DND-41 (cell line): Measurements from ENCODE around the gene C1orf74.

Source experiments
- ATAC-seq: fragments of 200-7000 bp; cut with Tn5 transposase; 3 replicates; pipeline ENCODE4 v1.9.1; 2021; ENCODE audit warnings: low read depth; ENCODE audit not compliant: insufficient read depth
- DNase-seq: peaks from one replicate; pipeline ENCODE4 v3.0.0-alpha.2; 2020
- H2AFZ ChIP-seq: 2 replicates; pipeline ENCODE4 v1.6.0; 2012; ENCODE audit warnings: low read depth, low read length
- H3K27ac ChIP-seq: 2 replicates; pipeline ENCODE4 v1.5.1; 2012; ENCODE audit warnings: low read length, inconsistent platforms
- H3K27me3 ChIP-seq: fragments of 200-600 bp; sonication (generic); 2 replicates; pipeline ENCODE4 v1.6.0; 2012; ENCODE audit warnings: low read length, mild to moderate bottlenecking, inconsistent platforms; ENCODE audit not compliant: insufficient read depth, poor library complexity
- H3K36me3 ChIP-seq: 2 replicates; pipeline ENCODE4 v1.5.1; 2012; ENCODE audit warnings: low read length, inconsistent platforms; ENCODE audit not compliant: insufficient read depth
- H3K4me1 ChIP-seq: 2 replicates; pipeline ENCODE4 v1.5.1; 2012; ENCODE audit warnings: mild to moderate bottlenecking, low read length; ENCODE audit not compliant: insufficient read depth
- H3K4me2 ChIP-seq: 2 replicates; pipeline ENCODE4 v1.6.0; 2012; ENCODE audit warnings: mild to moderate bottlenecking, moderate library complexity, low read length, inconsistent platforms; ENCODE audit not compliant: insufficient read depth
- H3K4me3 ChIP-seq, 2 experiments: fragments of 200-600 bp in 1 of 2; shearing (Covaris generic) in 1 of 2; 2 replicates each; pipeline ENCODE4 v1.5.1; 2012 to 2016; ENCODE audit warnings: inconsistent platforms in 2 of 2, low read length in 2 of 2, mild to moderate bottlenecking in 2 of 2, low read depth in 1 of 2, moderate library complexity in 1 of 2
- H3K79me2 ChIP-seq: 2 replicates; pipeline ENCODE4 v1.6.0; 2012; ENCODE audit warnings: low read length, inconsistent platforms; ENCODE audit not compliant: insufficient read depth
- H3K9ac ChIP-seq: 2 replicates; pipeline ENCODE4 v1.6.0; 2012; ENCODE audit warnings: low read depth, mild to moderate bottlenecking, inconsistent platforms, low read length, moderate library complexity
- H3K9me3 ChIP-seq: 2 replicates; pipeline ENCODE4 v1.5.1; 2012; ENCODE audit warnings: low read length, moderate library complexity, mild to moderate bottlenecking, inconsistent platforms; ENCODE audit not compliant: insufficient read depth, severe bottlenecking
- H4K20me1 ChIP-seq: 2 replicates; pipeline ENCODE4 v1.6.0; 2012; ENCODE audit warnings: low read length; ENCODE audit not compliant: insufficient read depth
- CTCF ChIP-seq: IDR thresholded peaks from 2 replicates; pipeline ENCODE4 v1.5.1; 2012; ENCODE audit warnings: borderline replicate concordance, low read length, moderate library complexity, mild to moderate bottlenecking; ENCODE audit not compliant: poor library complexity, severe bottlenecking; ENCODE audit errors: extremely low read depth
- EZH2 ChIP-seq: IDR thresholded peaks from 3 replicates; pipeline ENCODE4 v1.6.1; 2012; ENCODE audit warnings: borderline replicate concordance, low read depth, mild to moderate bottlenecking, moderate library complexity, low read length, inconsistent platforms; ENCODE audit not compliant: severe bottlenecking

The C1orf74 gene

GRCh38 chr1:209791920-209792319, 7.6 kb upstream of the C1orf74 start:
- DNase-seq = no peak
- H3K27me3 ChIP-seq = peaks cover 6% of the 10 kb centered on the region
- H3K9me3 ChIP-seq = no peaks in the 10 kb centered on the region
- no peak overlapping the region for H3K4me2 ChIP-seq
- no peak overlapping the region for H2AFZ ChIP-seq
- H4K20me1 ChIP-seq = no peaks in the 10 kb centered on the region
- no peak overlapping the region for H3K27ac ChIP-seq
- ATAC-seq = no peak
- H3K9ac ChIP-seq = no peak overlapping the region
- H3K4me3 ChIP-seq = no peak overlapping the region
- H3K36me3 ChIP-seq = no peaks in the 10 kb centered on the region
- TF ChIP-seq EZH2 (no peak), CTCF (no peak)
- H3K79me2 ChIP-seq = no peaks in the 10 kb centered on the region
- no peaks in the 10 kb centered on the region for H3K4me1 ChIP-seq

- TF ChIP-seq EZH2 (no peak), CTCF (no peak)
- no peak overlapping the region for H2AFZ ChIP-seq
These were observed 6.2 kb upstream of the C1orf74 start for GRCh38 chr1:209790286-209791193.

GRCh38 chr1:209789245-209789644, 4.9 kb upstream of the C1orf74 start:
- ATAC-seq (no peak), DNase-seq (no peak)
- TF ChIP-seq EZH2 (no peak), CTCF (no peak)
- Histone ChIP-seq H4K20me1 (no peaks in the 10 kb centered on the region), H3K27ac (no peak overlapping the region), H3K4me3 (no peak overlapping the region), H3K27me3 (peaks cover 6% of the 10 kb centered on the region), H3K36me3 (no peaks in the 10 kb centered on the region), H2AFZ (no peak overlapping the region), H3K4me1 (peaks cover 8% of the 10 kb centered on the region), H3K9me3 (no peaks in the 10 kb centered on the region), H3K79me2 (no peaks in the 10 kb centered on the region), H3K4me2 (no peak overlapping the region), H3K9ac (no peak overlapping the region)

More at GRCh38 chr1:209790286-209791193, 6.2 kb upstream of the C1orf74 start:
- H3K36me3 ChIP-seq = no peaks in the 10 kb centered on the region
- ATAC-seq = no peak
- no peaks in the 10 kb centered on the region for H3K79me2 ChIP-seq
- H3K4me3 ChIP-seq = no peak overlapping the region
- no peaks in the 10 kb centered on the region for H3K9me3 ChIP-seq
- H3K4me1 ChIP-seq = no peaks in the 10 kb centered on the region
- H3K4me2 ChIP-seq = no peak overlapping the region
- H4K20me1 ChIP-seq = no peaks in the 10 kb centered on the region
- H3K9ac ChIP-seq = no peak overlapping the region
- H3K27me3 ChIP-seq = peaks cover 6% of the 10 kb centered on the region
- DNase-seq = no peak
- H3K27ac ChIP-seq = no peak overlapping the region
